Prostate gland (tissue), 2 donors: ENCODE data around the gene MEMO1. TPM values are rescaled to one million over a fixed set of nuclear protein-coding genes. Genes with fewer than 3 reads are reported as not detected.
"Not testable (repeated sequence)": the region's sequence is repeated elsewhere in the genome, so short reads cannot be mapped to it uniquely, and the experiment has no call there.

Source experiments
- DNase-seq: peaks from one replicate; pipeline ENCODE4 v3.0.0-alpha.2; 2019; ENCODE audit warnings: low spot score
- H3K27ac ChIP-seq, 2 donors: fragments of 200-600 bp; sonication (generic); 2 replicates each; pipeline ENCODE4 v1.5.1; 2017 to 2019
- H3K27me3 ChIP-seq: fragments of 200-600 bp; sonication (generic); replicated peaks from 2 replicates; pipeline ENCODE4 v1.5.1; 2019; ENCODE audit not compliant: insufficient read depth
- H3K36me3 ChIP-seq, 2 donors: fragments of 200-600 bp; sonication (generic); 1 replicate in 1 of 2; 2 replicates in 1 of 2; pipeline versions ENCODE4 v1.5.1 to v1.8.1; 2017 to 2019
- H3K4me1 ChIP-seq: fragments of 200-600 bp; sonication (generic); replicated peaks from 2 replicates; pipeline ENCODE4 v1.5.1; 2019
- H3K4me3 ChIP-seq, 2 donors: fragments of 200-600 bp; sonication (generic); 2 replicates each; pipeline ENCODE4 v1.5.1; 2017 to 2019
- H3K9me3 ChIP-seq: fragments of 200-600 bp; sonication (generic); 2 replicates; pipeline ENCODE4 v1.5.1; 2017
- CTCF ChIP-seq, 4 experiments: fragments of 200-600 bp in 2 of 4; fragments of 450-650 bp in 2 of 4; sonication (generic) in 2 of 4; IDR thresholded peaks; 1 replicate in 3 of 4; 2 replicates in 1 of 4; pipeline ENCODE4 v1.5.1; 2016 to 2019; ENCODE audit warnings: antibody characterized with exemption in 4 of 4, mild to moderate bottlenecking in 2 of 4, moderate library complexity in 2 of 4
- POLR2A ChIP-seq: fragments of 450-650 bp; IDR thresholded peaks from one replicate; pipeline ENCODE4 v1.6.1; 2016; ENCODE audit warnings: antibody characterized with exemption, mild to moderate bottlenecking
- POLR2AphosphoS5 ChIP-seq: sonication (generic); formaldehyde crosslinking; IDR thresholded peaks from one replicate; pipeline ENCODE4 v1.6.1; 2017; ENCODE audit warnings: antibody characterized with exemption
- WGBS: methylation state at CpG from one replicate; pipeline ENCODE4 v1.1.5; 2018; 5-methylcytosine and 5-hydroxymethylcytosine counted together
- intact Hi-C: fragments of 100-400 bp; cut with DNase I; formaldehyde crosslinking; loops from one replicate; pipeline ENCODE4 v1.14.2; 2022
- total RNA-seq, 2 donors: library from RNA; depleted of rRNA; stranded (reverse); fragments of >200 nt; gene quantifications; one replicate each; pipeline ENCODE4 v1.1.0, GENCODE V29; 2016

MEMO1 gene
- total RNA-seq, 2 donors from 2014 or later, result 25.7 to 38.7 TPM

DNA sequence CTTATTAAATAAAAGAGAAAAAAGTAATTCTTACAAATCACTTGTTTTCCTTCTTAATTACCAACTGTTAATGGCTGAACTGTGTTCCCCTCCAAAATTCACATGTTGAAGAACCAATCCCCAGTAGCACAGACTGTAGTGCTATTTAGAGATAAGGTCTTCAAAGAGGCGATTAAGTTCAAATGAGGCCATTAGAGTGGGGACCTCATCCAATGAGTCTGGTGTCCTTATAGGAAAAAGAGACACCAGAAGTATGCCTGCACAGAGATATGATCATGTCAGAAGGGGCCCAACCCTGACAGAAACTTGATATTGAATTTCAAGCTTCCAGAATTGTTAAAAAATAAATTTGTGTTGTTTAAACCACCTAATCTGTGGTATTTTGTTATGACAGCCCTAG, 89.8 kb downstream of the MEMO1 start:
- Histone ChIP-seq H3K4me3 (no peak overlapping the region), H3K9me3 (no peaks in the 10 kb centered on the region), H3K27ac (no peak overlapping the region), H3K27me3 (no peaks in the 10 kb centered on the region), H3K36me3 (no peaks in the 10 kb centered on the region), H3K4me1 (no peaks in the 10 kb centered on the region)
- no peak for DNase-seq
- WGBS, result 90% methylated on average over 1 of the region's 1 CpG
- intact Hi-C loops, result no loop called here
- TF ChIP-seq POLR2AphosphoS5 (no peak), CTCF (IDR thresholded peaks at IDR 0.05) (no peak), POLR2A (no peak)

GRCh38 chr2:31919499-31919898, 91.3 kb downstream of the MEMO1 start:
- H3K9me3 ChIP-seq, result no peaks in the 10 kb centered on the region
- no peak for DNase-seq
- H3K27ac ChIP-seq, result no peak overlapping the region
- no peak overlapping the region for H3K4me3 ChIP-seq
- H3K4me1 ChIP-seq, result no peaks in the 10 kb centered on the region
- TF ChIP-seq POLR2A (no peak), CTCF (IDR thresholded peaks at IDR 0.05) (no peak), POLR2AphosphoS5 (no peak)
- H3K27me3 ChIP-seq, result no peaks in the 10 kb centered on the region
- intact Hi-C loops, result no loop called here
- H3K36me3 ChIP-seq, result no peaks in the 10 kb centered on the region
- 81% methylated on average over 3 of the region's 3 CpGs for WGBS

DNA sequence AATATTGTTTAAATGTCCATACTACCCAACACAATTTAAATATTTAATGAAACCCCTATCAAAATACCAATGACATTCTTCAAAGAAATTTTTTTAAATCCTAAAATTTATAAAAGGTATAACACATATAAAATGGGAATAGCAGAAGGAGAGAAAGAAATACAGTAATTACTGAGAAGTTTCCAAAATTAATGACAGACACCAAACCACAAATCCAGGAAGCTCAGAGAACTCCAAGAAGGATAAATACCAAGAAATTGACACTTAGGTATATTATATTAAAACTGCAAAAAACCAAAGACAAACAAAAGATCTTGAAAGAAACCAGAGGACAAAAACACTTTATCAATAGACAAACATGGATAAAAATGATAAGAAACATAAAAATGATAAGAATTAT, 101.1 kb downstream of the MEMO1 start:
- H3K36me3 ChIP-seq, result no peaks in the 10 kb centered on the region
- no peak for DNase-seq
- H3K27me3 ChIP-seq, result no peaks in the 10 kb centered on the region
- H3K27ac ChIP-seq, result no peak overlapping the region
- no peak overlapping the region for H3K4me3 ChIP-seq
- H3K9me3 ChIP-seq, result no peaks in the 10 kb centered on the region
- no peaks in the 10 kb centered on the region for H3K4me1 ChIP-seq
- TF ChIP-seq POLR2A (no peak), CTCF (IDR thresholded peaks at IDR 0.05) (no peak), POLR2AphosphoS5 (no peak)
- intact Hi-C loops, result no loop called here

DNA sequence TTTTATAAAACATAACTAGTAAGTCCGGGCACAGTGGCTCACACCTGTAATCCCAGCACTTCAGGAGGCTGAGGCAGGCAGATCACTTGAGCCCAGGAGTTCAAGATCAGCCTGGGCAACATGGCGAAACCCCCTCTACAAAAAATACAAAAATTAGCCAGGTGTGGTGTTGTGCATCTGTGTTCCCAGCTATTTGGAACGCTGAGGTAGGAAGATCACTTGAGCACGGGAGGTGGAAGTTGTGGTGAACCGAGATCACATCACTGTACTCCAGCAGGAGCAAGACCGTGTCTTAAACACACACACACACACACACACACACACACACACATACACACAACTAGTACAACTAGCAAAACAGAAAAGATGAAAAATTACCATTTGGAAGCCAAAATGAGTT, 103.3 kb downstream of the MEMO1 start:
- intact Hi-C loops, H3K4me3 ChIP-seq, H3K9me3 ChIP-seq, H3K27me3 ChIP-seq, H3K36me3 ChIP-seq, DNase-seq, H3K4me1 ChIP-seq, H3K27ac ChIP-seq: not testable (repeated sequence)
- WGBS, result 88% methylated on average over 6 of the region's 6 CpGs

- Histone ChIP-seq H3K9me3 (no peaks in the 10 kb centered on the region), H3K27ac (no peak overlapping the region), H3K36me3 (no peaks in the 10 kb centered on the region), H3K27me3 (no peaks in the 10 kb centered on the region), H3K4me3 (no peak overlapping the region), H3K4me1 (no peaks in the 10 kb centered on the region)
- WGBS, result 81% methylated on average over 4 of the region's 4 CpGs
- DNase-seq, result no peak
- intact Hi-C loops, result no loop called here
- no peak for TF ChIP-seq CTCF (IDR thresholded peaks at IDR 0.05)
- no peak for TF ChIP-seq POLR2AphosphoS5
- TF ChIP-seq POLR2A, result no peak
These were observed 107.6 kb downstream of the MEMO1 start for GRCh38 chr2:31903109-31903780.
